Measurements from ENCODE around the gene FGD2.
"Not testable (repeated sequence)": the region's sequence is repeated elsewhere in the genome, so short reads cannot be mapped to it uniquely, and the experiment has no call there.

The FGD2 gene

DNA sequence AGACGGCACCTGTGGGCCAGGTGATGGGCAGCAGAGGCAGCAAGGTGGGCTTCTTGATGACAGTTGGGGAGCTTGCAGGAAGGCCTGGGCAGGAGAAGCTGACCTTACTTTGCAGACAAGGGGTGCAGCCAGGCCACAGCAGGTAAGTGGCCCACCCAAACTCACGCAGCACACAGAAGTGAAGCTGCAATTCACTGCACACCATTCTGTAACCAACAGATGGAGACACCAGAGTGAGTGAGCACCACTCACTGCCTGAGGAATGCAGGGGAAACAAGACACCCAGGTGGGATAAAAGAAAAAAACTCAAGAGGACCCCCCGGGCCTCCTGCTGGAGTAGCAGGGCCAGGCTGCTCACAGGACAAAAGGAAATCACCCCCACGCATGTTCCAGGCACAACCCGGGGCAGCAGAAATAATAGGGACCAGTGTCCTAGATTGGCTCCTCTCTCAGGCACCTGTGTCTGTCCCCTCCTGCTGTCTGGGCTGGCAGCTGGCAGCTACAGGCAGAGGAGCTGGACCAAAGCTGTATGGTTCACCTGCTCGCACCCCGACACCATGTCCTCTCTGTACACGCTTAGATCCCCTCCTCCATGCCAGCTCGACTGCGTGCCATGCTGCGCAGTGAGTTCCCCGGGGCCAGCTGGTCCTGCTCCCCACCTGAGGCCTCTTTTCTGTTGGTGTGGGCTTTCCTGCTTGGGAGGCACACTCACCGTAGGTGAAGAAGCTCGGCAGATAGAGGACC lies 24.4 kb upstream of the FGD2 start:
- peaks cover 90% of the 10 kb centered on the region for H3K79me2 ChIP-seq (ENCODE audit: control insufficient read depth, insufficient read depth, low read length, unreplicated experiment)
- H3K4me1 ChIP-seq (ENCODE audit: control insufficient read depth, insufficient read depth, low read length, unreplicated experiment), result peaks cover 32% of the 10 kb centered on the region
- H3K27ac ChIP-seq (ENCODE audit: low read depth, low read length), result no peak overlapping the region
- no peak overlapping the region for H3K4me3 ChIP-seq (ENCODE audit: low read depth, low read length)
- H2AFZ ChIP-seq (ENCODE audit: low read length, unreplicated experiment), result no peak overlapping the region
- H3K27me3 ChIP-seq (ENCODE audit: insufficient read depth, low read length), result no peaks in the 10 kb centered on the region
- H3K36me3 ChIP-seq (ENCODE audit: insufficient read depth, low read length), result peaks cover 24% of the 10 kb centered on the region; the same call in 1 of the 2 replicates

DNA sequence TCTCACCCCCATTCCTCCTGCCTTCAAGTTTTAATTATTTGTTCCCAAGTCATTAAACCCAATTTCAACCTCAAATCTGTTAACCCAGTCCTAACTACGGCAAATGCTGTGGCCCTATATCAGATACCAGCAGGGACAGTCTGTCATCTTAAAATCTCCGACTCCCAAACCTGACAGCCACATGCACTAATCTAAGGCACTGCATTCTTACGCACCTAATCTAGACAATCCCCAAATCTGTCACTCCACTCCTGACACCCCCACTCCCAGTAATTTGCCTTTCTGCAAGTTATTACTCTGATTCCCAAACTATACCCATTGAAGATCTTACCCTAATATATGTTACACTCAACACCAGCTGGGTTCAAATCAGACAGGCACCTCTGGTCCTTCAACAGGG lies 21.9 kb upstream of the FGD2 start:
- H3K79me2 ChIP-seq (ENCODE audit: control insufficient read depth, insufficient read depth, low read length, unreplicated experiment), result peaks cover 79% of the 10 kb centered on the region
- H3K27ac ChIP-seq (ENCODE audit: low read depth, low read length), result peak overlapping the region; percentile 22; the same call in 1 of the 2 replicates
- H3K36me3 ChIP-seq (ENCODE audit: insufficient read depth, low read length), result no peaks in the 10 kb centered on the region

DNA sequence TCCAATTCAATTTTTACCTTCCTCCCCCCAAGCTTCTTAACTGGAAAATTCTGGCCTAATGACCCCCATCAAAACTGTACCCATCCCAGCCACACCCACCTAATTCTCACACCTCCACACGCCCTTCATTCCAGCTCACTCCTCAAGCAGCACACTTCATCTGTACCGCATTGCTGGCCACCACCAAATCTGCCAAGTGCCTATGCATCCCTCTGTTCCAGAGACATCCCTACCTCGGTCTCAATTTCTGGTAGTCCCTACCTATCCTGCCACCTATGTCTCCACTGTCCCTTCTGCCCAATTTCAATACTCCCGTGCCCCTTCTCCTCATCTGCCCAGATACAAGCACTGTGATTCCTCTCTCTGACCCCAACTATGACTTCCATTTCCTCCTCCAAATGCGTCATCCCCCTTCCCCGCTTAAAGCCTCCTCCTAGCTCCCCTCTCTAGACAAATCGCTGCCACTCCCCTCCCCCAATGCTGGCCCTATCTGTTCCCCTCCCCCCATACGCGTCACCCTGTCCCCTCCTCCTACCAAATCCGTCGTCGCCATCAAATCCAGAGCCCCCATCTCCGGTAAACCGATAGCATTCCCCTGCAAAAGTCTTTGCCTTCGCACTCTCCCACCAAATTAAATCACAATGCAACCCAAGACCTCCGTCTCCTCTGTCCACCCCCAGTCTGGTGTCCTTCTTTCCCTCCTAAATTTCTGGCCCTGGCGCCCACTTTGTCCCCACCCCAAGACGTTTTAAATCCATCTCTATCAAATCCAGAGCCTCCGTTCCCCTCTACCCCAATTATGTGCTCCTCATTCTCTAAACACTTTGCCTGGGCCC lies 20.7 kb upstream of the FGD2 start:
- Histone ChIP-seq H3K27ac (ENCODE audit: low read depth, low read length) (peak overlapping the region; percentile 70), H3K36me3 (ENCODE audit: insufficient read depth, low read length) (no peaks in the 10 kb centered on the region), H2AFZ (ENCODE audit: low read length, unreplicated experiment) (no peak overlapping the region), H3K27me3 (ENCODE audit: insufficient read depth, low read length) (no peaks in the 10 kb centered on the region), H3K4me3 (ENCODE audit: low read depth, low read length) (peak overlapping the region; percentile 94), H3K4me1 (ENCODE audit: control insufficient read depth, insufficient read depth, low read length, unreplicated experiment) (peaks cover 32% of the 10 kb centered on the region), H3K79me2 (ENCODE audit: control insufficient read depth, insufficient read depth, low read length, unreplicated experiment) (peaks cover 67% of the 10 kb centered on the region)

More for the DNA sequence above, 21.9 kb upstream of the FGD2 start:
- Histone ChIP-seq H3K27me3 (ENCODE audit: insufficient read depth, low read length) (no peaks in the 10 kb centered on the region), H3K4me3 (ENCODE audit: low read depth, low read length) (peak overlapping the region; percentile 94), H2AFZ (ENCODE audit: low read length, unreplicated experiment) (no peak overlapping the region), H3K4me1 (ENCODE audit: control insufficient read depth, insufficient read depth, low read length, unreplicated experiment) (peaks cover 38% of the 10 kb centered on the region)

DNA sequence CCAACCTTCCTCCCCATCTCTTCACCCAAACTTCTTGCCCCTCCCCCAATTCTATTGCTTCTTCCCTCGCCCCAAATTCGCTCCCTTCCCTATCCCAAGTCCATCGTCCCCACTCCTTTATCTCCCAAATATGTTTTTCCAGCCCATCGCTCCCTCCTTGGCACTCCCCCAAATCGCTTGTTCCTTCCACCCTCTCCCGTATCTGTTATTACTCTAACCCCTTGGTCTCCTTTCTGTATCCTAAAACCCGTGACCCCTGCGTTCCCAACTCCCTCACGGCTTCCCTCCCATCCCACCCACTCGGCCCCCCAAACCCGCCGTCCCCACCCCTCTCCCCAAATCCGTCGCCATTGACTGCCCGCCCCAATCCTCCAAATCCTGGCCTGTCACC lies 20.0 kb upstream of the FGD2 start:
- Histone ChIP-seq H3K79me2 (ENCODE audit: control insufficient read depth, insufficient read depth, low read length, unreplicated experiment) (peaks cover 60% of the 10 kb centered on the region), H3K27me3 (ENCODE audit: insufficient read depth, low read length) (no peaks in the 10 kb centered on the region), H3K4me1 (ENCODE audit: control insufficient read depth, insufficient read depth, low read length, unreplicated experiment) (peaks cover 32% of the 10 kb centered on the region), H3K36me3 (ENCODE audit: insufficient read depth, low read length) (no peaks in the 10 kb centered on the region), H3K4me3 (ENCODE audit: low read depth, low read length) (peak overlapping the region; percentile 94), H2AFZ (ENCODE audit: low read length, unreplicated experiment) (peak overlapping the region; percentile 64), H3K27ac (ENCODE audit: low read depth, low read length) (peak overlapping the region; percentile 70)

DNA sequence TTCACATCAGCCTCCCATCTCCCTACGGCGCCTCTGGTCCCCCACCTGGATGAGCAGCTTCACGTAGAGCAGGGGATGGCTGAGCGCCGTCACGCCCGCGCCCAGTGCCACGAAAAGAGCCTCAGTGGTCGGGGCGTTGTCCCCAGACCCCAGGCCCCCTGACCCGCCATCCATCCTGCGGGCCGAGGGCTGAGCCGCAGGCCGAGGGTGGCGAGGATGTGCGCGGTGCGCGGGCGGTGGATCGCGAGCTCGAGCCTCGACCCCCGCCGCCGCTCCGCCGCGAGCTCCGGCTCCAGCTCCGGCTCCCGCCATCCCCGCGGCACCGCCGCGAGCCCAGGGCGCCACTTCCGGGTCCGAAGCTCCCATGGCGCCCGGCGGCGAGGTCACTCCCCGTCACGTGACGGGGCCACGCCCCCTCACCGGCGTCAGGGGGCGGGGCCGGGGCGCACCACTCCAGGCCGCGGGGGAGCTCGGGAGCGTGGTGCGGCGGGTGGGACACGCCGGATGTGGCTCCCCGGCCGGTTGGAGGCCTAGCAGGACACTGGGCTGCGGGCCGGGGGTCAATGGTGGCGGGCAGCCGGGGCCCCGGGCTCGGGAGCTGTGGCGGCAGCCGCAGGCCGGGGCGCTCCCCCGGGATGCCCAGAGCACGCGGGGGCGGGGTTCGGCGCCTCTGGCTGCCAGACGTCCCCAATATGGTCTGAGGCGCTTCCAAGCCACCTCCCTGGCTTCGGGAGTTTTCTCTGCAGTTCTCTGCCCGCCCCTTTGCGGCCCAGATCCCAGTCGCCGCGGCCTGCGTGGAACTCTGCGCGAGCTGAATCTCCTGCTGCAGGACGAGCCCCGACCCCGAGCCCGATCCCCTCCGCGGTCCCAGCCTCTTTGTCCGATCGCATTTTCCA lies 19.4 kb upstream of the FGD2 start, which contains the start of gene MTCH1:
MTCH1 (minus strand) TSS at position 389 of the 896 bp plus-strand sequence; CDS start at position 366, 23 bp downstream.
- Histone ChIP-seq H3K4me3 (ENCODE audit: low read depth, low read length) (peak within 1 kb of the TSS; percentile 94), H3K36me3 (ENCODE audit: insufficient read depth, low read length) (no peaks in the 10 kb centered on the region), H3K79me2 (ENCODE audit: control insufficient read depth, insufficient read depth, low read length, unreplicated experiment) (peaks cover 54% of the 10 kb centered on the region), H3K27ac (ENCODE audit: low read depth, low read length) (peak within 1 kb of the TSS; percentile 70), H3K4me1 (ENCODE audit: control insufficient read depth, insufficient read depth, low read length, unreplicated experiment) (peaks cover 32% of the 10 kb centered on the region), H2AFZ (ENCODE audit: low read length, unreplicated experiment) (peak within 1 kb of the TSS; percentile 84), H3K27me3 (ENCODE audit: insufficient read depth, low read length) (0 out of 2 replicates have a peak, but pooled peaks cover 4% of the 10 kb centered on the region)

DNA sequence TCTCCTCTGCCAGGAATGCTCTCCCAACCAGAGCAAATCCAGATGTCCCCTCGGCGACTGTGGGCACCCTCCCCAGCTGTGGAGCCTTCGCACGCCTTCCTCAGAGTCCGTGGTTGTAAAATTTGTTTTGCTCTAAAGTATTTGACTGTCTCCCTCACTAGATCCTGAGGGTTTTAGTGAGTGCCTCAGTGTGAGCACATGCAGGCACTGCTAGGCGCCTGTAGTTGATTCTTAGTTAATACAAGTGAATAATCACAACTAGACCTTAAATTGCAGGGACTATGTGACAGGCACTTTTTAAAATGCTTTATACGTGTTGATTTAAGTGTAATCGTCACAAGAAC lies 18.8 kb upstream of the FGD2 start:
- peak overlapping the region; percentile 94 for H3K4me3 ChIP-seq (ENCODE audit: low read depth, low read length)
- H3K36me3 ChIP-seq (ENCODE audit: insufficient read depth, low read length), result no peaks in the 10 kb centered on the region
- peak overlapping the region; percentile 84 for H2AFZ ChIP-seq (ENCODE audit: low read length, unreplicated experiment)
- H3K27ac ChIP-seq (ENCODE audit: low read depth, low read length), result peak overlapping the region; percentile 70
- 0 out of 2 replicates have a peak, but pooled peaks cover 4% of the 10 kb centered on the region for H3K27me3 ChIP-seq (ENCODE audit: insufficient read depth, low read length)
- peaks cover 27% of the 10 kb centered on the region for H3K4me1 ChIP-seq (ENCODE audit: control insufficient read depth, insufficient read depth, low read length, unreplicated experiment)
- peaks cover 48% of the 10 kb centered on the region for H3K79me2 ChIP-seq (ENCODE audit: control insufficient read depth, insufficient read depth, low read length, unreplicated experiment)

DNA sequence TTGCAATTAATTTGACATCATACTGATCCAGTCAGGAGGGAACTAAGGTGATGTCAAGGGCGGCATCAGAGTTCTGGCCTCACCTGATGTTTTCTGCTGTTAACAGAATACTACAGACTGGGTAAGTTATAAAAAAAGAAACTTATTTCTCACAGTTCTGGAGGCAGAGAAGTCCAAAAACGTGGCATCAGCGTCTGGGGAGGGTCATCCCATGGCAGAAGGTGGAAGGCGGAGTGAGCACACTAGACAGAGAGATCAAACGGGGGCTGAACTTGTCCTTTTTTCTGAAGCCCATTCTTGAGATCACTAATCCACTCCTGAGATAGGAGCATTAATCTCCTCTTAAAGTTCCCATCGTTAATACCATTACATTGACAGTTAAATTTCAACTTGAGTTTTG lies 16.2 kb upstream of the FGD2 start:
- Histone ChIP-seq H3K36me3 (ENCODE audit: insufficient read depth, low read length) (no peaks in the 10 kb centered on the region), H2AFZ (ENCODE audit: low read length, unreplicated experiment) (no peak overlapping the region), H3K79me2 (ENCODE audit: control insufficient read depth, insufficient read depth, low read length, unreplicated experiment) (peaks cover 23% of the 10 kb centered on the region), H3K4me3 (ENCODE audit: low read depth, low read length) (no peak overlapping the region), H3K4me1 (ENCODE audit: control insufficient read depth, insufficient read depth, low read length, unreplicated experiment) (peaks cover 9% of the 10 kb centered on the region), H3K27me3 (ENCODE audit: insufficient read depth, low read length) (0 out of 2 replicates have a peak, but pooled peaks cover 4% of the 10 kb centered on the region), H3K27ac (ENCODE audit: low read depth, low read length) (no peak overlapping the region)

DNA sequence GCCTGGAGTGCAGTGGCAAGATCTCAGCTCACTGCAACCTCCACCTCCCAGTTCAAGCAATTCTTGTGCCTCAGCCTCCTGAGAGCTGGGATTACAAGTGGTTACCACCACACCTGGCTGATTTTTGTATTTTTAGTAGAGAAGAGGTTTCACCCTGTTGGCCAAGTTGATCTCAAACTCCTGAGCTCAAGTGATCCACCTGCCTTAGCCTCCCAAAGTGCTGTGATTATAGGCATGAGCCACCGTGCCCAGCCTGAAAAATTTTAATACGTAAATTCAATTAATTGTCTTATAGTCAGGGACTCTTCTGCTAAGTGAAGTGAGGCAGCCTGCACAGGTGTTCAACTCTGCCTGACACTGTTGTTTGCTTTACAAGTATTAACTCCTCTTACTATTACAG lies 15.1 kb upstream of the FGD2 start:
- not testable (repeated sequence) for H3K4me1 ChIP-seq (ENCODE audit: control insufficient read depth, insufficient read depth, low read length, unreplicated experiment); H3K4me3 ChIP-seq (ENCODE audit: low read depth, low read length); H3K27ac ChIP-seq (ENCODE audit: low read depth, low read length); H2AFZ ChIP-seq (ENCODE audit: low read length, unreplicated experiment); H3K27me3 ChIP-seq (ENCODE audit: insufficient read depth, low read length); H3K36me3 ChIP-seq (ENCODE audit: insufficient read depth, low read length)
- H3K79me2 ChIP-seq (ENCODE audit: control insufficient read depth, insufficient read depth, low read length, unreplicated experiment), result peaks cover 11% of the 10 kb centered on the region

DNA sequence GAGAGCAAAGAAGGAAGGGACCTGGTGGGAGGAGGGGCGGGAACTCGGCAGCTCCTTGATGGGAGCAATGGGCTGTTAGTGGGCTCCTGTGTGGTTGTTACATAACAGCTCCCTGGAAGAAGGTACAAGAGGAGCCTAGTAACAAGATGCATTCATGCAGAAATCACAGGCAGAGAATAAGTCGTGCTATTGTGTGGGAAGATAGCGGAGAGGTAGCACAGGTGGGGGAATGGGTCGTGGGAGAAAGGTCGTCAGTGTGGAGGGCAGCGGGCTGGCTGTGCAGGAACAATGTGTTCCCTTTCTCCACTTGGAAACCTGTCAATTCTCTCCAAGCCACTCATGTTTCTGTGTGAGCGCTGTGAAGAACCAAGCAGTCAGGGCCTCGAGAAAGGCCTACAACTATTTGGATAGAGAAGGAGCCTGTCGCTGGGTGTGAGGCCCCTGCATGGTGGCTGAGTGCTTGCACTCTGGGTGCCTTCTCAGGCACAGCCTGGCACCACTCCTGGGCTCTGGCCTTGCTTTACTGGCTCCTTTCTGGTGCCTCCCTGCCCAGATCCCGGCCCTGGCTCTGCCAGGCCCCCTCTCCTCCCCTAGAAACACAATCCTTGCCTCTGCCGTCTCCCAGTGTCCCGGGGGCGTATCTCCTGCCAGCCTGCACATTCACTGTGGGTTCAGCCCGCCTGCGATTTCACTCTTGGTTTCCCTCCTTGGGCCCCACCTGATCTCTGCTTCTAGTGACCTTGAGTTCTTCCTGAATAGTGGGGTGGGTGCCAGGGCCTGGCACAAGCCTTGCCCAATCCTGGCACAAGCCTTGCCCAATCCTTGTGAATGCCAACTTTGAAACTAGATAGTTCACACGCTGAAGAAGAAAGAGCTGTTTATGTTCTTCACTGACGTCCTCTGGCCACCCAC lies 7.4 kb upstream of the FGD2 start:
- no peaks in the 10 kb centered on the region for H3K79me2 ChIP-seq (ENCODE audit: control insufficient read depth, insufficient read depth, low read length, unreplicated experiment)
- H3K27ac ChIP-seq (ENCODE audit: low read depth, low read length), result no peak overlapping the region
- no peaks in the 10 kb centered on the region for H3K36me3 ChIP-seq (ENCODE audit: insufficient read depth, low read length)
- H2AFZ ChIP-seq (ENCODE audit: low read length, unreplicated experiment), result no peak overlapping the region
- no peak overlapping the region for H3K4me3 ChIP-seq (ENCODE audit: low read depth, low read length)
- peaks cover 3% of the 10 kb centered on the region; the same call in 1 of the 2 replicates for H3K27me3 ChIP-seq (ENCODE audit: insufficient read depth, low read length)
- no peaks in the 10 kb centered on the region for H3K4me1 ChIP-seq (ENCODE audit: control insufficient read depth, insufficient read depth, low read length, unreplicated experiment)

All from ACC112 (cell line).